22Rv1 (cell line): ENCODE data around the gene CCDC63.

Source experiments
- ZFX ChIP-seq: fragments of 450-650 bp; IDR thresholded peaks from 2 replicates; pipeline ENCODE4 v1.6.1; 2017; ENCODE audit warnings: antibody characterized with exemption, borderline replicate concordance
- TF ChIP-seq, protein P1 (sequence below): fragments of 450-650 bp; IDR thresholded peaks from 2 replicates; pipeline ENCODE4 v1.5.1; 2017; ENCODE audit warnings: mild to moderate bottlenecking

DNA sequence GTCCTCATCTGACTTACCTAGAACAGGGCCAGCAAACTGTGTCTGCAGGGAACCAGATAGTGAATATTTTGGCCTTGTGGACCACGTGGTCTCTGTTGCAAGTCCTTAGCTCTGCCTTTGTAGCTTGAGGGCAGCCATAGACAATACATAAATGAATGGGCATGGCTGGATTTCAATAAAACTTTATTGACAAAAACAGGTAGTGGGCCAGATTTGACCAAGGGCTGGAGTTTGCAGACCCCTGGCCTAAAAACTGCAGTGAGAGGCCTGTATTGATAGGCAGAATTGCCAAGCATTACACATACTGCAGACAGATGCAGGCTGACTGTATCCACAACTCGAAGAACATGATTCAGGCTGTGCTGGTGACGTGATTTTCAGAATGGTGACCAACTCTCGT, 25.3 kb downstream of the CCDC63 start:
- TF ChIP-seq, protein P1, sequence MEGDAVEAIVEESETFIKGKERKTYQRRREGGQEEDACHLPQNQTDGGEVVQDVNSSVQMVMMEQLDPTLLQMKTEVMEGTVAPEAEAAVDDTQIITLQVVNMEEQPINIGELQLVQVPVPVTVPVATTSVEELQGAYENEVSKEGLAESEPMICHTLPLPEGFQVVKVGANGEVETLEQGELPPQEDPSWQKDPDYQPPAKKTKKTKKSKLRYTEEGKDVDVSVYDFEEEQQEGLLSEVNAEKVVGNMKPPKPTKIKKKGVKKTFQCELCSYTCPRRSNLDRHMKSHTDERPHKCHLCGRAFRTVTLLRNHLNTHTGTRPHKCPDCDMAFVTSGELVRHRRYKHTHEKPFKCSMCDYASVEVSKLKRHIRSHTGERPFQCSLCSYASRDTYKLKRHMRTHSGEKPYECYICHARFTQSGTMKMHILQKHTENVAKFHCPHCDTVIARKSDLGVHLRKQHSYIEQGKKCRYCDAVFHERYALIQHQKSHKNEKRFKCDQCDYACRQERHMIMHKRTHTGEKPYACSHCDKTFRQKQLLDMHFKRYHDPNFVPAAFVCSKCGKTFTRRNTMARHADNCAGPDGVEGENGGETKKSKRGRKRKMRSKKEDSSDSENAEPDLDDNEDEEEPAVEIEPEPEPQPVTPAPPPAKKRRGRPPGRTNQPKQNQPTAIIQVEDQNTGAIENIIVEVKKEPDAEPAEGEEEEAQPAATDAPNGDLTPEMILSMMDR: no peak
- TF ChIP-seq ZFX: no peak
